ENCODE measurements around the gene TMX1.

The TMX1 gene

DNA sequence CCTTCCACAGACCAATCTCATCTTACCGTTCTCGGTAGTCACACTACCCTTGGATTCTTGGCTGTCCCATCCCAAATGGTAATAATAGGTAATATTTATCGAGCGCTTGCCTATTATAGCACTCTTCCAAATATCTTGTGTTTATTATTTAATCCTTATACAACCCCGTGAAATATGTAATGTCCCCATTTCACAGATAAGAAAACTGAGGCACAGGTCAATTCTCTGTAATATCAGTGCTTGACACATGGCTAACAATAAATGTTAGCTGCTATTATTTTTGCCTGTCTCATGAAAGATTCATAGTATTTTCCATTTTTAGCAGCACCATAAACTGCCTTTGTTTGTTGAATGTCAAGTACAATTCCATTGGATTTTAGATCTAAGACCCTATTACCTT lies 4.5 kb downstream of the TMX1 start:
- no peak for DNase-seq

GRCh38 chr14:51246032-51246431 lies 6.0 kb downstream of the TMX1 start:
- DNase-seq: no peak

- no peak for DNase-seq
These were observed 8.3 kb downstream of the TMX1 start for GRCh38 chr14:51248016-51248987.

DNA sequence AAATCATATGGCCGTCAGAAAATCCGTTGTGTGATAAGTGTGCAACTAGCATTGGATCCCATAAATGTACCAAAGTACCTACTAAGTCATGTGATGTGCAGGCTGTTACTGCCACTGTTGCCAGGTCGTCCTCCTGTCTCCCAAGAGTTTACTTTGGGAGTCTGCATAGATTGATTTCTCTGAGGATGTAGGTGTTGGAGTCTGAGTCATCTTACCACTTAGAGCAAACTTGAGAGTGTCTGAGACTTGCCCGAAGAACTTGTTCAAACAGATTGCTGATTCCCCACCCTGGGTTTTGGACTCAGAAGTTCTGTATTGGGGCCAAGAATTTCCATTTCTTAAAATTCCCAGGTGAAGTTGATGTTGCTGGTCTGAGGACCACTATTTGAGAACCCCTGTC lies 11.4 kb downstream of the TMX1 start:
- no peak for DNase-seq

GRCh38 chr14:51253880-51254279 lies 13.8 kb downstream of the TMX1 start:
- no peak for DNase-seq

GRCh38 chr14:51258280-51258679 lies 18.2 kb downstream of the TMX1 start:
- DNase-seq: no peak

- DNase-seq: no peak
These were observed 18.7 kb downstream of the TMX1 start for GRCh38 chr14:51258788-51259187.

DNA sequence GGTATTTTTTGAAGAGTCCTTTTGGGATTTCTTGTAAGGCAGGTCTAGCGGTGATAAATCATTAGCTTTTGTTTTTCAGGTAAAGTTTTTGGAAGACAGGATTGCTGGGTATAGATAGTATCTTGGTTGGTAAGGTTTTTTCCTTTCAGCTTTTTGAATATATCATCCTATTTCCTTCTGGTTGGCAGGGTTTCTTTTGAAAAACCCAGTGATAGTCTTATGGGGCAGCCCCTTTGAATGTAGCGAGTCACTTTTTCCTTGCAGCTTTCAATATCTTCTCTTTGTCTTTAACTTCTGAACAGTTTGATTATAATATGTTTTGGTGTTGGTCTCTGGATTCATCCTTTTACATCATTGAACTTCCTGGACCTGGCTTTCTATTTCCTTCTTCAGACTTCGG lies 20.2 kb downstream of the TMX1 start:
- no peak for DNase-seq

DNA sequence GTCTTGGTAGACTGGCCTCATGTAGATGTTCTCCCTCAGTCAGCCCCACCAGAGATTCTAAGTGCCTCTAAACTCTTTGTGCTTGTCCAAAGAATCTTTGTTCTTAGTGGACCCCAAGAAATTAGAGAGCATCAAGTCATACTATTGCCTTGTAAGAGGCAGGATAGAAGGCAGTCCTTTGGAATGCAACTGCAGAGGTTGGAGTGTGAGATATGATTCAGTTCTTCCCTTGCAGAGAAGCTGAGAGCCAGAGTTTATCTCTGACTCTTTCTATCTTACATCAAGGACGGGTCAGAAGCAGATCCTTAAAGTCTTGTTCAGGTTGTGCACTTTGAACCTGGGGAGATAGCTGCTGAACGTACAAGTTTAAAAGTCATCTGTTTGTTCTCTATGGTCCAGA lies 21.1 kb downstream of the TMX1 start:
- no peak for DNase-seq

- DNase-seq: no peak
These were observed 22.8 kb downstream of the TMX1 start for GRCh38 chr14:51262868-51263267.

GRCh38 chr14:51269634-51270033 lies 29.6 kb downstream of the TMX1 start:
- DNase-seq: no peak

- no peak for DNase-seq
These were observed 36.6 kb downstream of the TMX1 start for GRCh38 chr14:51276605-51277004.

- no peak for DNase-seq
These were observed 37.8 kb downstream of the TMX1 start for GRCh38 chr14:51277753-51278415.

DNA sequence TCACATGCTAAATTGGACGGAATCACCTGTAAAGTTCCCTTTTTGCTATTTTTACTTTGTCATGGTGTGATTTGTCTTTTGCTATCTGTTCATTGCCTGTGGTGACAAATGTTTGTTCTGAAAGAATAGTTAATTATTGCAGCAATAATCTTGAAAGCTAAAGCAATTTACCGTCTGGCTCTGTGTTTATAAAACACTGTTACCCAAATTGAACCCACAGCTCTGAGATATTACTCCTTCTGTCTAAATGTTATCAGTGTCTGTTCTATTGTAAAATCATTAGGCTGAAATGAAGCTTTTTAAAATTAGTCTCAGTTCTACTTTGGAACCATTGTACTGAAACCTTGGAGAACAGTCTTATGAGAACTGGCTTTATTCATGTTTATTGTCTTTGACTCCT lies 42.5 kb downstream of the TMX1 start:
- DNase-seq: no peak

DNA sequence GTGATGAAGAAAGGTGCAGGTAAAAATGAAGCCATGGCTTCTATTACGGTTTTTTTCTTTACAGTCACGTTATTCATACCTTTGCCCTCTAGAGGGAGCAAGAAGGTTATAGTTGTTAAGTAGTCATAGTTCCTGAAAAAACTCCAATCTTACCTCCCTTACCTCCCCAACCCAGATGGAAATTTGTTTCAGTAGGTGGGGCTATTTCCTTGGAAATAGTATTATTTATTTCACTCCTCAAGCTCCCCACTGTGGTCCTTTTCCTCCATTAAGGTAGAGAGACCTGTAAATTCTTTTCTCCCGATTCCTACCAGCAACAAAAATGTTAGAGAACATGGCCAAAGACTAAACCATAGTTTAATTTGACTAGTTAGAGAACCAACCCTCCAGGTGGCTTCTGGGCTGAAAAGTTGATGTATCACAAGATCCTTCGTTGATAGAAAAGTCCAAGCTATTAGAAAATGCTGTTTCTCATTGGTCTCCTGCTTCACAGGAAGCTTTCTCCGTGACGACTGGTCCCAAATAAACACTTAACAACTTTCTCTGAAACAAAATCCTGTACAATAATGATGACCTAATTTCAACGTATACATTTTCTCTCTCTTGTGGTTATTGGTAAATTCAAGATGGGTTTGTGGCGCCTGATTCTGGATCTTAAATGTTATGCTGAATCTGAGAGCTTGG lies 43.5 kb downstream of the TMX1 start:
- peak; percentile 71 for DNase-seq

DNA sequence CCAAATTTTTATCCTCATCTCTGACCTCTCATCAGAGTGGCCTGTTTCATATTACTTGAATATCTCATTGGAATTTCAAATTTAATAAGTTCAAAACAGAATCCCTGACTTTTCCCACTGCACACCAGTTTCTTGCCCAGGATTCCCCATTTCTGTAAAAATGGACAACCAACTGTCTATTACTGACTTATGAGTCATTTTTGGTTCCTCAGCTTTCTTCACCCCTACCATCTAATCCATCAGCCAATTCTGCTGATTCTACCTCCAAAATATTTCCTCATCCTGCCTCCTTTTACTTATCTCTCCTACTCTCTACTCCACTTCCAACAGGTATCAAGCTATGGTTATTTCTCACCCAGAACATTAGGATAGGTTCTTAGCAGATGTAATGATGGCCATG lies 44.2 kb downstream of the TMX1 start:
- no peak for DNase-seq

GRCh38 chr14:51285120-51285519 lies 45.1 kb downstream of the TMX1 start:
- DNase-seq: no peak

DNA sequence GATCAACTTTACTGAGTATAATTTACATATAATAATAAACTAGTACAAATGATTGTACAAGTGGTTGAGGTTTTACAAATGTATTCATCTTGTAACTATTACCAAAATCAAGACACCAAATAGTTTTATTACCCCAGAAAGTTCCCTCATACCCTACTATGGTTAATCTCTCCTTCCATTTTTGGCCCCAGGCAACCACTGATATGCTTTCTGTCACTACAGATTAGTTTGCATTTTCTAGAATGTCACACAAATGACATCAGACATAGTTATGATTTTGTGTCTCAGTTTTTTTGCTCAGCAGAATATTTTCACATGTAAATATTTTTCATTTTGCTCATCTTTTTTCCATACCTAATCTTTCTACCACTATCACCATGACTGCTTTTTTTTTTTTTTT lies 49.1 kb downstream of the TMX1 start:
- DNase-seq: no peak

DNA sequence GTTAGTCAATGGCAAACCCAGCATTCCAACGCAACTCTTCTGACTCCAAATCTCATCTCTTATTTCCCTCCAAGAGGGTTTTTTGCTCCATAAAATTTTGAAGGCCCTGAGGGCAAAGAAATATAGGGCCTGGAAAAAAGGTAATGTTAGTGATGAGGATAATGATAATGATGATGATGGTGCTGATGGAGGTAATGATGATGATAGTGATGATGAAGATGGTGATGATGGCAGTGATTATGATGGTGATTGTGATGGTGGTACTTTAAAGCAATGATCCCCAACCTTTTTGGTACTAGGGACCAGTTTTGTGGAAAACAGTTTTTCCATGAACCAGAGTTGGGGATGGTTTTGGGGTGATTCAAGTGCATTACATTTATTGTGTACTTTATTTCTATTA lies 50.1 kb downstream of the TMX1 start:
- DNase-seq: no peak

GRCh38 chr14:51291016-51291415 lies 51.0 kb downstream of the TMX1 start:
- DNase-seq: no peak

DNA sequence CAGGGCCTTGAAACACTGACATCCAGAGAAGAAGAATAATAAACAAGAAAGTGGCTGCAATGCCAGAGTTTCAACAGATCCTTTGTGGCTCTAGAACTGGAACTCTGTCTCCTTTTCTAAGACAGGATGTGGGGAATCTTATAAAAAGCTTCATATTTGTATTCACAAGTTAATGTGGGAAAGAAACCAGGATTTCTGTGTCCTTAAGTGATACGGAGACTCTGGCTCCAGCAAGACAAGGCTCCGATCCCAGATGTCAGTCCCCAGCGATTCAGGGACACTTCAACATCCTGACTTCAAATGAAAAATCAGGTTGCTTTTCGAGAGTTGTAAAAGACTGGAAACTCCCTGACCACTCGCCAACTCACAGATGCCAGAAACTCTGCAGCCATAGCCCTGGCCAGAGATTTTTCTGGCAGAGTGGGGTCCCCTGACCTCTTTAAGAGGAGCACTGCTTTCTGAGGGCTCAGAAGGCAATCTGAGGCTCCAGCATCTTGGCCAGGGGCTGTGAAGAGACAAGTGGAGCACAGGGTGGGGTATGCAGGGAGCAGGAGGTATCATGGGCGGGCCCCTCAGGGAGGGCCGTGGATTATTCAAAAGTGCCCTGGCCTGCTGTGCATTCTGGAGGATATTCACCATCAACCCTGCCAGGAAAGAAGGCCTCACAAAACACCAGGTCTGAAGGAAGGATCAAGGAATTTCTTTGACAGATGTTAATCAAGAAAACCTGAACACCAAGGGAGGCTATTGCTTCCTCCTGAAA lies 53.3 kb downstream of the TMX1 start:
- no peak for DNase-seq

DNA sequence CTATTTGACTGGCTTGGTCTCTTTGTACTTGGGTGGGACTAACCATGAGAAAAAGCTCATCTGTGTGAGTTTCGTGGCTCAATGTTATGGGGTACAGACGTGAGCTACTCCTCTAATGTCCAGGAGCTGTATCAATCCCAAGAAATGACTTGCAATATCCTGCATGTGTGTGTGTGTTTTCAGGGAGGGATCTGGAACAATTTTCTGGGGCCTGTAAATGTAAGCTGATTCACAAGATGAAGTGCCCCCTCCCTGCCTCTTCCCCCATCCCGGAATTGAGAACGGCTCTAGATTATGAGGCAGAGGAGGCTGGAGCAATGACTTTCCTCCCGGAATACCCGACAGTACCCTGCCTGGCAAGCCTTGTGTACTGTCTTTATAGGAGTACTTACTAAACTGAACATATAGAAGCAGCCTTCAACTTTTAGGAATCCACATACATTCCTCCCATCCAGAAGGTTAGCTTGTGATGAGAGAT lies 53.9 kb downstream of the TMX1 start:
- no peak for DNase-seq
